ENCODE measurements around the gene EGR4. TPM values are rescaled to one million over a fixed set of nuclear protein-coding genes. Genes with fewer than 3 reads are reported as not detected.
A peak's percentile ranks its signal among the peaks of the same experiment; 100 is the strongest.

Gene EGR4
- total RNA-seq, 2 experiments from 2014 or later, result 0.14 to 0.17 TPM

- peaks cover 28% of the 10 kb centered on the region for H3K4me1 Mint-ChIP-seq (ENCODE audit: low read depth)
- Histone ChIP-seq H3K4me3 (ENCODE audit: low read length) (peak overlapping the region; percentile 58), H3K27ac (ENCODE audit: low read depth in 1 of 2, low read length in 2 of 2) (no peak overlapping the region), H3K9me3 (ENCODE audit: control insufficient read depth in 1 of 2, insufficient read depth in 1 of 2, low read length in 2 of 2) (no peaks in the 10 kb centered on the region), H3K36me3 (ENCODE audit: insufficient read depth, low read length) (no peaks in the 10 kb centered on the region), H3K4me1 (ENCODE audit: insufficient read depth, low read length) (peaks cover 10% of the 10 kb centered on the region), H3K27me3 (ENCODE audit: control insufficient read depth in 1 of 2, insufficient read depth in 2 of 2, low read length in 2 of 2) (no peaks in the 10 kb centered on the region)
- no peaks in the 10 kb centered on the region for H3K27me3 Mint-ChIP-seq
- ChIA-PET CTCF (interaction anchor here (0.6 to 1.3 kb wide), 2 partner anchors 34 to 1744 kb away, joined by 3 to 4 read pairs; no protein-coding TSS in a partner anchor), POLR2A (interaction anchor here (0.5 to 1.4 kb wide), 4 partner anchors 25 to 489 kb away, joined by 3 to 17 read pairs (median 4); partner anchors contain the start of genes CCT7, EGR4 and PRADC1)
- H3K9me3 Mint-ChIP-seq, result no peaks in the 10 kb centered on the region
- TF ChIP-seq CTCF (IDR thresholded peaks at IDR 0.05), result peak; percentile 13
- ATAC-seq (ENCODE audit: poor library complexity) (peak; percentile 96), DNase-seq (peak; percentile 57 to 92 (median 80))
- H3K4me3 Mint-ChIP-seq, result peak overlapping the region; percentile 83
- peak overlapping the region; percentile 75 for H3K27ac Mint-ChIP-seq
- intact Hi-C loops (cut with DNase I, micrococcal nuclease), result loop anchor here (1.0 to 2.0 kb wide), 4 partner anchors 18 to 35 kb away; partner anchors contain the start of gene CCT7 (in 2 of the 2)
- H3K36me3 Mint-ChIP-seq (ENCODE audit: low read depth), result peaks cover 18% of the 10 kb centered on the region
Observed at GRCh38 chr2:73268830-73269685, 24.3 kb downstream of the EGR4 start.

- ChIA-PET CTCF (interaction anchor here (0.6 to 1.3 kb wide), 2 partner anchors 33 to 1744 kb away, joined by 3 to 4 read pairs; no protein-coding TSS in a partner anchor), POLR2A (interaction anchor here (0.5 to 1.4 kb wide), 4 partner anchors 25 to 490 kb away, joined by 3 to 17 read pairs (median 4); partner anchors contain the start of genes CCT7, EGR4 and PRADC1)
- intact Hi-C loops (cut with DNase I, micrococcal nuclease), result loop anchor here (2.0 kb wide), 3 partner anchors 18 to 34 kb away; partner anchors contain the start of gene CCT7 (in 1 of the 2)
- peaks cover 10% of the 10 kb centered on the region for H3K4me1 ChIP-seq (ENCODE audit: insufficient read depth, low read length)
- H3K9me3 ChIP-seq (ENCODE audit: control insufficient read depth in 1 of 2, insufficient read depth in 1 of 2, low read length in 2 of 2), result no peaks in the 10 kb centered on the region
- no peaks in the 10 kb centered on the region for H3K36me3 ChIP-seq (ENCODE audit: insufficient read depth, low read length)
- H3K27me3 ChIP-seq (ENCODE audit: control insufficient read depth in 1 of 2, insufficient read depth in 2 of 2, low read length in 2 of 2), result no peaks in the 10 kb centered on the region
- Mint-ChIP-seq H3K27me3 (no peaks in the 10 kb centered on the region), H3K9me3 (no peaks in the 10 kb centered on the region), H3K27ac (peak overlapping the region; percentile 63), H3K36me3 (ENCODE audit: low read depth) (peaks cover 24% of the 10 kb centered on the region), H3K4me3 (peak overlapping the region; percentile 83), H3K4me1 (ENCODE audit: low read depth) (peaks cover 28% of the 10 kb centered on the region)
- no peak for TF ChIP-seq CTCF (IDR thresholded peaks at IDR 0.05)
- no peak overlapping the region for H3K27ac ChIP-seq (ENCODE audit: low read depth in 1 of 2, low read length in 2 of 2)
- DNase-seq (no peak), ATAC-seq (ENCODE audit: poor library complexity) (no peak)
- peak overlapping the region; percentile 10 for H3K4me3 ChIP-seq (ENCODE audit: low read length)
Observed at GRCh38 chr2:73268366-73268829, 24.9 kb downstream of the EGR4 start.

DNA sequence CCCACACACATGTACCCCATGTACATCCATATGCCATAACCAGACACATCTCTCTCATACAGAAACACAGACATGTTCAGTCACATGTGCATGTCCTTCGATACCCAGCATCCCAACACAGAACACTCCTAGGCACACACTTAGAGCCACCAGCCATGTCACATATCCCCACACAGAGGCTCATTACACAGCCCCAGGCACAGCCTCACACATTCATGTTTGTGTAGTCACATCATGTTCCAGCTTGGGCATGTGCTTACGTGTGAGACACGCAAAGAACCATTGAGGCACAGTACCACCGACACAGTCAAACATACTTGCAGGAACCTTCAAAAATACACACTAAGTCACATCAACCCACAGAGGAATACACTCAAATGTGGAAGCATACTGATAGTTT is 26.3 kb downstream of the EGR4 start:
- POLR2A ChIA-PET, result no interaction called here
- Mint-ChIP-seq H3K27me3 (no peaks in the 10 kb centered on the region), H3K36me3 (ENCODE audit: low read depth) (peaks cover 26% of the 10 kb centered on the region), H3K9me3 (no peaks in the 10 kb centered on the region), H3K27ac (no peak overlapping the region), H3K4me1 (ENCODE audit: low read depth) (peaks cover 28% of the 10 kb centered on the region), H3K4me3 (peak overlapping the region; percentile 11)
- intact Hi-C loops (cut with DNase I, micrococcal nuclease), result no loop called here
- Histone ChIP-seq H3K36me3 (ENCODE audit: insufficient read depth, low read length) (no peaks in the 10 kb centered on the region), H3K27me3 (ENCODE audit: control insufficient read depth in 1 of 2, insufficient read depth in 2 of 2, low read length in 2 of 2) (no peaks in the 10 kb centered on the region), H3K4me3 (ENCODE audit: low read length) (no peak overlapping the region), H3K27ac (ENCODE audit: low read depth in 1 of 2, low read length in 2 of 2) (no peak overlapping the region), H3K9me3 (ENCODE audit: control insufficient read depth in 1 of 2, insufficient read depth in 1 of 2, low read length in 2 of 2) (no peaks in the 10 kb centered on the region), H3K4me1 (ENCODE audit: insufficient read depth, low read length) (peaks cover 10% of the 10 kb centered on the region)
- CTCF ChIA-PET, result no interaction called here
- ATAC-seq (ENCODE audit: poor library complexity), result no peak
- no peak for DNase-seq
- TF ChIP-seq CTCF (IDR thresholded peaks at IDR 0.05), result no peak
